SK-N-SH (cell line): Measurements from ENCODE around the gene ZMAT5. TPM values are rescaled to one million over a fixed set of nuclear protein-coding genes. Genes with fewer than 3 reads are reported as not detected.

ENCODE experiments used
- CTCF ChIA-PET: fragments of 300-600, 350-600 bp; formaldehyde crosslinking; extraction: SDS; loops from one replicate; lab custom pipeline; 2021; lab: Yijun Ruan, JAX
- POLR2A ChIA-PET: fragments of 350-600 bp; sonication (Branson Sonifier 250); formaldehyde crosslinking; extraction: SDS; loops from one replicate; lab custom pipeline; 2020; ENCODE audit warnings: antibody characterized with exemption, inconsistent platforms; lab: Yijun Ruan, JAX
- DNase-seq: peaks from one replicate; pipeline ENCODE4 v3.0.0; 2012
- H2AFZ ChIP-seq: fragments of 200-600 bp; sonication (generic); 2 replicates; pipeline ENCODE4 v1.8.1; 2016; ENCODE audit warnings: antibody characterized with exemption, mild to moderate bottlenecking, low read depth
- H3F3A ChIP-seq: fragments of 200-600 bp; sonication (generic); replicated peaks from 2 replicates; pipeline ENCODE3; 2016; ENCODE audit warnings: antibody characterized with exemption, mild to moderate bottlenecking; ENCODE audit not compliant: insufficient read depth
- H3K27ac ChIP-seq, 2 experiments: fragments of 200-500 bp in 1 of 2; fragments of 200-600 bp in 1 of 2; sonication (Bioruptor generic) in 1 of 2; sonication (generic), shearing (Covaris generic) in 1 of 2; 2 replicates each; pipeline versions ENCODE4 v1.5.1 to v1.6.1; 2014 to 2016; ENCODE audit warnings: low read depth in 2 of 2, inconsistent platforms in 1 of 2, low read length in 1 of 2, mild to moderate bottlenecking in 1 of 2, mixed read lengths in 1 of 2
- H3K27me3 ChIP-seq: fragments of 200-600 bp; sonication (generic), shearing (Covaris generic); 2 replicates; pipeline ENCODE4 v1.6.1; 2016; ENCODE audit warnings: mixed run types; ENCODE audit not compliant: insufficient read depth
- H3K36me3 ChIP-seq, 2 experiments: fragments of 200-500 bp in 1 of 2; fragments of 200-600 bp in 1 of 2; sonication (Bioruptor generic) in 1 of 2; sonication (generic) in 1 of 2; replicated peaks in 1 of 2; 2 replicates each; pipeline versions ENCODE3 to v1.5.1; 2014 to 2016; ENCODE audit warnings: low read length in 1 of 2, mild to moderate bottlenecking in 1 of 2; ENCODE audit not compliant: insufficient read depth in 2 of 2, control insufficient read depth in 1 of 2
- H3K4me1 ChIP-seq, 2 experiments: fragments of 200-500 bp in 1 of 2; fragments of 200-600 bp in 1 of 2; sonication (Bioruptor generic) in 1 of 2; sonication (generic), shearing (Covaris generic) in 1 of 2; 2 replicates each; pipeline versions ENCODE4 v1.5.1 to v1.6.1; 2014 to 2016; ENCODE audit warnings: low read depth in 1 of 2, low read length in 1 of 2, mixed run types in 1 of 2; ENCODE audit not compliant: insufficient read depth in 2 of 2, control insufficient read depth in 1 of 2
- H3K4me2 ChIP-seq: fragments of 200-600 bp; sonication (generic), shearing (Covaris generic); 2 replicates; pipeline ENCODE4 v1.6.1; 2017; ENCODE audit warnings: mixed run types
- H3K4me3 ChIP-seq, 2 experiments: fragments of 200-500 bp in 1 of 2; fragments of 200-600 bp in 1 of 2; sonication (Bioruptor generic) in 1 of 2; sonication (generic), shearing (Covaris generic) in 1 of 2; 2 replicates each; pipeline versions ENCODE4 v1.5.1 to v1.8.1; 2014 to 2016; ENCODE audit warnings: low read depth in 2 of 2, inconsistent platforms in 1 of 2, low read length in 1 of 2, mild to moderate bottlenecking in 1 of 2, mixed read lengths in 1 of 2, moderate library complexity in 1 of 2
- H3K79me2 ChIP-seq: fragments of 200-600 bp; sonication (generic); 2 replicates; pipeline ENCODE4 v1.8.1; 2017; ENCODE audit warnings: mild to moderate bottlenecking; ENCODE audit not compliant: insufficient read depth
- H3K9ac ChIP-seq: fragments of 200-600 bp; sonication (generic); 2 replicates; pipeline ENCODE4 v1.6.1; 2017; ENCODE audit warnings: mixed run types
- H3K9me2 ChIP-seq: fragments of 200-600 bp; sonication (generic); 2 replicates; pipeline ENCODE4 v1.6.1; 2017; ENCODE audit warnings: mixed run types
- H3K9me3 ChIP-seq: fragments of 200-600 bp; sonication (generic); 2 replicates; pipeline ENCODE4 v1.6.1; 2017; ENCODE audit warnings: mixed run types, mild to moderate bottlenecking, moderate library complexity
- H4K20me1 ChIP-seq: fragments of 200-600 bp; sonication (generic); 2 replicates; pipeline ENCODE4 v1.6.1; 2017; ENCODE audit warnings: mild to moderate bottlenecking, mixed run types; ENCODE audit not compliant: insufficient read depth
- CHD2 ChIP-seq: fragments of 150-350 bp; IDR thresholded peaks from 2 replicates; pipeline ENCODE4 v1.6.1; 2018; ENCODE audit warnings: low read length; ENCODE audit not compliant: partially characterized antibody
- ELF1 ChIP-seq: IDR thresholded peaks from 2 replicates; pipeline ENCODE4 v1.4.0; 2012
- FOXJ3 ChIP-seq: sonication (generic); formaldehyde crosslinking; IDR thresholded peaks from 2 replicates; pipeline ENCODE4 v1.5.1; 2020; ENCODE audit warnings: mild to moderate bottlenecking, missing genetic modification reagents
- IRF3 ChIP-seq: fragments of 150-350 bp; IDR thresholded peaks from 2 replicates; pipeline ENCODE4 v1.6.1; 2016; ENCODE audit warnings: mild to moderate bottlenecking, low read depth, low read length
- JUND ChIP-seq: IDR thresholded peaks from 2 replicates; pipeline ENCODE4 v1.4.0; 2012
- MAX ChIP-seq: IDR thresholded peaks from 2 replicates; pipeline ENCODE4 v1.4.0; 2012; ENCODE audit warnings: low read depth
- NRF1 ChIP-seq: IDR thresholded peaks from 2 replicates; pipeline ENCODE4 v1.6.1; 2012; ENCODE audit warnings: low read depth, mild to moderate bottlenecking, low read length
- PBX3 ChIP-seq: IDR thresholded peaks from 2 replicates; pipeline ENCODE4; 2012
- POLR2AphosphoS5 ChIP-seq: IDR thresholded peaks from 2 replicates; pipeline ENCODE4 v1.6.1; 2012; ENCODE audit warnings: low read depth, low read length
- RAD21 ChIP-seq: IDR thresholded peaks from 2 replicates; pipeline ENCODE4 v1.6.1; 2012; ENCODE audit warnings: mild to moderate bottlenecking, low read length
- REST ChIP-seq: IDR thresholded peaks from 2 replicates; pipeline ENCODE4 v1.6.1; 2012; ENCODE audit warnings: mild to moderate bottlenecking, low read depth, low read length, moderate library complexity
- RFX5 ChIP-seq: IDR thresholded peaks from 2 replicates; pipeline ENCODE4 v1.6.1; 2012; ENCODE audit warnings: mild to moderate bottlenecking, improper control_type of control experiment, low read length
- RXRA ChIP-seq: IDR thresholded peaks from 2 replicates; pipeline ENCODE4 v1.4.0; 2012; ENCODE audit warnings: low read depth, mild to moderate bottlenecking, borderline replicate concordance
- USF1 ChIP-seq: IDR thresholded peaks from 2 replicates; pipeline ENCODE4 v1.4.0; 2012; ENCODE audit warnings: low read depth, borderline replicate concordance
- USF2 ChIP-seq: fragments of 150-350 bp; IDR thresholded peaks from 2 replicates; pipeline ENCODE4 v1.6.1; 2017; ENCODE audit warnings: antibody characterized with exemption, low read length, low read depth, borderline replicate concordance
- WGBS: methylation state at CpG from one replicate; pipeline ENCODE4 v1.1.6; 2017; ENCODE audit warnings: low lambda C conversion rate; 5-methylcytosine and 5-hydroxymethylcytosine counted together
- polyA plus RNA-seq, 3 experiments: library from polyadenylated mRNA; depleted of rRNA; stranded (reverse); fragments of >200 nt; gene quantifications; 2 replicates each; pipeline ENCODE4 v1.2.3, GENCODE V29; 2012

The ZMAT5 gene
- polyA plus RNA-seq, 1 of the 3 experiments (the other 2 are of a cell fraction): 35.0 TPM

- WGBS: 85% methylated on average over 7 of the region's 16 CpGs
- Histone ChIP-seq H3K9me2 (no peaks in the 10 kb centered on the region), H2AFZ (no peak overlapping the region), H3K79me2 (no peaks in the 10 kb centered on the region), H3K27me3 (no peaks in the 10 kb centered on the region), H3K27ac (no peak overlapping the region), H3K4me1 (no peaks in the 10 kb centered on the region), H3K4me2 (no peak overlapping the region), H4K20me1 (0 out of 2 replicates have a peak, but pooled peaks cover 3% of the 10 kb centered on the region), H3K36me3 (no peaks in the 10 kb centered on the region), H3K9me3 (no peaks in the 10 kb centered on the region), H3K4me3 (no peak overlapping the region), H3K9ac (no peak overlapping the region), H3F3A (no peaks in the 10 kb centered on the region)
- ChIA-PET POLR2A (no interaction called here), CTCF (interaction anchor here (0.9 to 1.3 kb wide), 4 partner anchors 64 to 335 kb away, joined by 3 to 4 read pairs (median 3); no protein-coding TSS in a partner anchor)
- no peak for DNase-seq
- TF ChIP-seq USF2: no peak
- TF ChIP-seq REST: no peak
- TF ChIP-seq RXRA: no peak
- TF ChIP-seq MAX: no peak
- no peak for TF ChIP-seq RFX5
- no peak for TF ChIP-seq POLR2AphosphoS5
- TF ChIP-seq JUND: no peak
- no peak for TF ChIP-seq ELF1
- no peak for TF ChIP-seq PBX3
- no peak for TF ChIP-seq NRF1
- TF ChIP-seq FOXJ3 (CRISPR knock-in tag): no peak
- TF ChIP-seq CHD2: no peak
- TF ChIP-seq USF1: no peak
- TF ChIP-seq RAD21: no peak
- no peak for TF ChIP-seq IRF3
These were observed 12.8 kb downstream of the ZMAT5 start for GRCh38 chr22:29753808-29754657.
